Caco-2 (cell line): ENCODE results near the gene AGR2. TPM values are rescaled to one million over a fixed set of nuclear protein-coding genes. Genes with fewer than 3 reads are reported as not detected.

Experiments used
- BruUV-seq: library from RNA; stranded (reverse); fragments of 400-500 nt; replicated peaks from 2 replicates; lab custom pipeline; 2021; lab: Mats Ljungman, UMichigan
- CTCF ChIA-PET: fragments of 300-600 bp; sonication (Branson Sonifier 250); formaldehyde crosslinking; loops from one replicate; lab custom pipeline; 2022; ENCODE audit warnings: antibody characterized with exemption; lab: Charles Lee
- POLR2A ChIA-PET: fragments of 300-600 bp; sonication (Branson Sonifier 250); formaldehyde crosslinking; loops from one replicate; lab custom pipeline; 2022; ENCODE audit warnings: antibody characterized with exemption; lab: Charles Lee
- DNase-seq, 2 experiments: peaks; one replicate each; pipeline versions ENCODE4 v3.0.0 to v3.0.0-alpha.2; 2020 to 2022
- H3K27me3 ChIP-seq: replicated peaks from 2 replicates; pipeline ENCODE4 v1.6.0; 2011; ENCODE audit warnings: low read length; ENCODE audit not compliant: control insufficient read depth, insufficient read depth
- H3K36me3 ChIP-seq: 2 replicates; pipeline ENCODE4 v1.5.1; 2011; ENCODE audit warnings: low read length; ENCODE audit not compliant: control insufficient read depth, insufficient read depth
- H3K4me1 ChIP-seq: fragments of 250-450 bp; sonication (Bioruptor Pico); 2 replicates; pipeline ENCODE4 v1.5.1; 2020; ENCODE audit warnings: mild to moderate bottlenecking
- H3K4me3 ChIP-seq: 2 replicates; pipeline ENCODE4 v1.5.1; 2011; ENCODE audit warnings: low read depth, mild to moderate bottlenecking, control low read depth, low read length
- H3K9me3 ChIP-seq: fragments of 250-450 bp; sonication (Bioruptor Pico); 2 replicates; pipeline ENCODE4 v1.5.1; 2020; ENCODE audit warnings: mild to moderate bottlenecking, moderate library complexity
- H3K27ac Mint-ChIP-seq: one replicate; pipeline ENCODE4 v1.8.0; 2022; ENCODE audit warnings: mixed read lengths; ENCODE audit not compliant: unreplicated experiment
- H3K27me3 Mint-ChIP-seq: one replicate; pipeline ENCODE4 v1.8.0; 2022; ENCODE audit warnings: mixed read lengths; ENCODE audit not compliant: insufficient read depth, unreplicated experiment
- H3K36me3 Mint-ChIP-seq: one replicate; pipeline ENCODE4 v1.8.0; 2022; ENCODE audit warnings: mild to moderate bottlenecking, mixed read lengths; ENCODE audit not compliant: insufficient read depth, unreplicated experiment
- H3K4me1 Mint-ChIP-seq: one replicate; pipeline ENCODE4 v1.8.0; 2022; ENCODE audit warnings: low read depth, mixed read lengths; ENCODE audit not compliant: unreplicated experiment
- H3K4me3 Mint-ChIP-seq: one replicate; pipeline ENCODE4 v1.8.0; 2022; ENCODE audit warnings: mild to moderate bottlenecking, moderate library complexity, mixed read lengths; ENCODE audit not compliant: unreplicated experiment
- H3K9me3 Mint-ChIP-seq: one replicate; pipeline ENCODE4 v1.8.0; 2022; ENCODE audit warnings: mixed read lengths; ENCODE audit not compliant: unreplicated experiment
- CTCF ChIP-seq, 2 experiments: fragments of 200-600 bp in 1 of 2; IDR thresholded peaks; 1 replicate in 1 of 2; 2 replicates in 1 of 2; pipeline versions ENCODE4 v1.5.1 to v1.8.0; 2011 to 2022; ENCODE audit warnings: antibody characterized with exemption in 1 of 2, control low read depth in 1 of 2, inconsistent platforms in 1 of 2, low read depth in 1 of 2, low read length in 1 of 2, mild to moderate bottlenecking in 1 of 2, moderate library complexity in 1 of 2; ENCODE audit not compliant: insufficient read depth in 1 of 2, severe bottlenecking in 1 of 2, unreplicated experiment in 1 of 2
- intact Hi-C: fragments of 100-400 bp; cut with micrococcal nuclease; formaldehyde crosslinking; loops from one replicate; pipeline ENCODE4 v1.10.0; 2022; ENCODE audit not compliant: unreplicated experiment
- total RNA-seq: library from RNA; stranded (reverse); gene quantifications from 2 replicates; pipeline ENCODE4 v1.2.3, GENCODE V29; 2022

Gene AGR2
- total RNA-seq, 1 experiment from 2014 or later = 343 TPM

GRCh38 chr7:16813232-16813616 is 8.4 kb upstream of the AGR2 start:
- DNase-seq = no peak
- H3K4me1 ChIP-seq = peaks cover 52% of the 10 kb centered on the region
- peaks cover 55% of the 10 kb centered on the region for H3K4me1 Mint-ChIP-seq
- no peaks in the 10 kb centered on the region for H3K36me3 Mint-ChIP-seq
- POLR2A ChIA-PET = no interaction called here
- H3K9me3 ChIP-seq = no peaks in the 10 kb centered on the region
- H3K4me3 ChIP-seq = no peak overlapping the region
- intact Hi-C loops = no loop called here
- TF ChIP-seq CTCF (IDR thresholded peaks at IDR 0.05; ENCODE audit: insufficient read depth in 1 of 2, low read depth in 1 of 2, low read length in 1 of 2, severe bottlenecking in 1 of 2, unreplicated experiment in 1 of 2) = no peak
- no peak overlapping the region for H3K4me3 Mint-ChIP-seq
- no TSS peak for BruUV-seq
- no peak overlapping the region for H3K27ac Mint-ChIP-seq
- no peaks in the 10 kb centered on the region for H3K27me3 Mint-ChIP-seq
- H3K36me3 ChIP-seq = no peaks in the 10 kb centered on the region
- no peaks in the 10 kb centered on the region for H3K27me3 ChIP-seq
- peaks cover under 1% of the 10 kb centered on the region for H3K9me3 Mint-ChIP-seq
- CTCF ChIA-PET = no interaction called here

- BruUV-seq = no TSS peak
- Mint-ChIP-seq H3K9me3 (peaks cover 6% of the 10 kb centered on the region), H3K4me1 (peaks cover 55% of the 10 kb centered on the region), H3K36me3 (no peaks in the 10 kb centered on the region), H3K27ac (no peak overlapping the region), H3K4me3 (no peak overlapping the region), H3K27me3 (no peaks in the 10 kb centered on the region)
- TF ChIP-seq CTCF (IDR thresholded peaks at IDR 0.05; ENCODE audit: insufficient read depth in 1 of 2, low read depth in 1 of 2, low read length in 1 of 2, severe bottlenecking in 1 of 2, unreplicated experiment in 1 of 2) = no peak
- ChIA-PET CTCF (no interaction called here), POLR2A (no interaction called here)
- no peaks in the 10 kb centered on the region for H3K9me3 ChIP-seq
- no peak overlapping the region for H3K4me3 ChIP-seq
- intact Hi-C loops = no loop called here
- DNase-seq = no peak
- H3K36me3 ChIP-seq = no peaks in the 10 kb centered on the region
- no peaks in the 10 kb centered on the region for H3K27me3 ChIP-seq
- peaks cover 54% of the 10 kb centered on the region for H3K4me1 ChIP-seq
Measured at GRCh38 chr7:16812542-16813231, 7.9 kb upstream of the AGR2 start.

GRCh38 chr7:16811551-16811950 is 6.8 kb upstream of the AGR2 start:
- H3K4me3 ChIP-seq = no peak overlapping the region
- Mint-ChIP-seq H3K4me3 (peak overlapping the region; percentile 54), H3K27me3 (no peaks in the 10 kb centered on the region), H3K36me3 (no peaks in the 10 kb centered on the region), H3K27ac (peak overlapping the region; percentile 80), H3K9me3 (peaks cover 8% of the 10 kb centered on the region), H3K4me1 (peaks cover 54% of the 10 kb centered on the region)
- DNase-seq = no peak
- no peak for TF ChIP-seq CTCF (IDR thresholded peaks at IDR 0.05; ENCODE audit: insufficient read depth in 1 of 2, low read depth in 1 of 2, low read length in 1 of 2, severe bottlenecking in 1 of 2, unreplicated experiment in 1 of 2)
- CTCF ChIA-PET = no interaction called here
- BruUV-seq = no TSS peak
- POLR2A ChIA-PET = no interaction called here
- H3K27me3 ChIP-seq = no peaks in the 10 kb centered on the region
- no peaks in the 10 kb centered on the region for H3K36me3 ChIP-seq
- intact Hi-C loops = loop anchor here (1.0 kb wide), 1 partner anchor 36 kb away; no protein-coding TSS in a partner anchor
- H3K4me1 ChIP-seq = peaks cover 55% of the 10 kb centered on the region
- H3K9me3 ChIP-seq = no peaks in the 10 kb centered on the region
